Keratinocyte (primary cell): ENCODE results near the gene KPNA4. TPM values are rescaled to one million over a fixed set of nuclear protein-coding genes. Genes with fewer than 3 reads are reported as not detected.

Experiments
- DNase-seq: peaks from one replicate; pipeline ENCODE4 v3.0.0-alpha.2; 2011; ENCODE audit warnings: low read depth, missing footprints, low spot score
- FAIRE-seq: peaks from 2 replicates; lab custom pipeline; 2011; peaks lifted over from hg19 to GRCh38; lab: Jason Lieb, UNC
- H2AFZ ChIP-seq: 2 replicates; pipeline ENCODE4 v1.6.0; 2012; ENCODE audit warnings: low read length, control low read depth, inconsistent platforms; ENCODE audit not compliant: control insufficient read depth
- H3K27ac ChIP-seq: 2 replicates; pipeline ENCODE4 v1.5.1; 2011; ENCODE audit warnings: low read length; ENCODE audit not compliant: control insufficient read depth, insufficient read depth
- H3K27me3 ChIP-seq: 3 replicates; pipeline ENCODE4 v1.6.0; 2011; ENCODE audit warnings: low read length; ENCODE audit not compliant: control insufficient read depth, insufficient read depth; ENCODE audit errors: extremely low read depth
- H3K36me3 ChIP-seq, 2 experiments: 2 replicates in 1 of 2; 3 replicates in 1 of 2; pipeline ENCODE4 v1.5.1; 2011; ENCODE audit warnings: low read length in 2 of 2, mild to moderate bottlenecking in 1 of 2; ENCODE audit not compliant: control insufficient read depth in 2 of 2, insufficient read depth in 2 of 2; ENCODE audit errors: extremely low read depth in 1 of 2
- H3K4me1 ChIP-seq: 3 replicates; pipeline ENCODE4 v1.5.1; 2011; ENCODE audit warnings: low read length; ENCODE audit not compliant: control insufficient read depth, insufficient read depth; ENCODE audit errors: extremely low read depth
- H3K4me2 ChIP-seq: 3 replicates; pipeline ENCODE4 v1.6.0; 2011; ENCODE audit warnings: low read depth, low read length; ENCODE audit not compliant: control insufficient read depth, insufficient read depth; ENCODE audit errors: extremely low read depth
- H3K4me3 ChIP-seq, 3 experiments: fragments of 200-600 bp in 1 of 3; sonication (generic) in 1 of 3; 2 replicates in 2 of 3; 3 replicates in 1 of 3; pipeline ENCODE4 v1.5.1; 2011 to 2016; ENCODE audit warnings: low read length in 3 of 3, mild to moderate bottlenecking in 3 of 3, control low read depth in 2 of 3, inconsistent platforms in 1 of 3, low read depth in 1 of 3, mixed read lengths in 1 of 3, mixed run types in 1 of 3, moderate library complexity in 1 of 3; ENCODE audit not compliant: control insufficient read depth in 2 of 3, insufficient read depth in 2 of 3; ENCODE audit errors: extremely low read depth in 1 of 3
- H3K79me2 ChIP-seq: 2 replicates; pipeline ENCODE4 v1.6.0; 2012; ENCODE audit warnings: low read length; ENCODE audit not compliant: control insufficient read depth, insufficient read depth
- H3K9ac ChIP-seq: 3 replicates; pipeline ENCODE4 v1.6.0; 2011; ENCODE audit warnings: low read length; ENCODE audit not compliant: control insufficient read depth, insufficient read depth; ENCODE audit errors: extremely low read depth
- H3K9me1 ChIP-seq: 3 replicates; pipeline ENCODE4 v1.6.0; 2011; ENCODE audit warnings: low read length; ENCODE audit not compliant: control insufficient read depth, insufficient read depth; ENCODE audit errors: extremely low read depth
- H3K9me3 ChIP-seq: 2 replicates; pipeline ENCODE4 v1.5.1; 2012; ENCODE audit warnings: low read depth, low read length; ENCODE audit not compliant: control insufficient read depth
- H4K20me1 ChIP-seq: 3 replicates; pipeline ENCODE4 v1.6.0; 2011; ENCODE audit warnings: low read length; ENCODE audit not compliant: control insufficient read depth, insufficient read depth; ENCODE audit errors: extremely low read depth
- CTCF ChIP-seq, 3 experiments: IDR thresholded peaks in 1 of 3; conservative IDR thresholded peaks in 1 of 3; optimal IDR thresholded peaks in 1 of 3; 2 replicates in 2 of 3; 3 replicates in 1 of 3; pipeline versions ENCODE3 to v1.5.1; 2011; ENCODE audit warnings: low read length in 3 of 3, mild to moderate bottlenecking in 3 of 3, moderate library complexity in 2 of 3, control low read depth in 1 of 3, inconsistent platforms in 1 of 3; ENCODE audit not compliant: insufficient read depth in 2 of 3; ENCODE audit errors: extremely low read depth in 1 of 3
- EZH2 ChIP-seq: IDR thresholded peaks from one replicate; pipeline ENCODE4 v1.6.1; 2012; ENCODE audit warnings: inconsistent platforms, mild to moderate bottlenecking, low read length, moderate library complexity
- dilution Hi-C: fragments of 300-500 bp; cut with MboI; formaldehyde crosslinking; loops from one replicate; pipeline ENCODE4 v1.7.0; 2020; ENCODE audit warnings: low sequenced_read_pairs; ENCODE audit not compliant: extremely low pct_ligation_motif_present
- polyA plus RNA-seq, 5 experiments: library from polyadenylated mRNA; depleted of rRNA in 3 of 5; stranded (reverse) in 3 of 5; stranded (forward) in 1 of 5; unstranded in 1 of 5; fragments of >200 nt; gene quantifications; 1 replicate in 1 of 5; 2 replicates in 3 of 5; 3 replicates in 1 of 5; pipeline versions ENCODE4 v1.2.1 to v1.2.3, GENCODE V29; 2011 to 2012; ENCODE audit warnings: missing spikeins in 2 of 5, low read depth in 1 of 5, low replicate concordance in 1 of 5

KPNA4 gene
- polyA plus RNA-seq, 1 donor (not counting 4 experiments of a cell fraction or from before 2014, with no cell fraction given): 42.0 TPM

- Histone ChIP-seq H3K4me1 (peaks cover 18% of the 10 kb centered on the region), H3K79me2 (no peaks in the 10 kb centered on the region), H3K9me1 (peaks cover 2% of the 10 kb centered on the region), H3K27me3 (no peaks in the 10 kb centered on the region), H4K20me1 (no peaks in the 10 kb centered on the region), H3K9me3 (peaks cover 2% of the 10 kb centered on the region), H3K9ac (no peak overlapping the region), H3K4me3 (no peak overlapping the region), H3K27ac (no peak overlapping the region), H3K36me3 (peaks cover 0 to 1% of the 10 kb centered on the region in 2 experiments), H3K4me2 (no peak overlapping the region), H2AFZ (no peak overlapping the region)
- FAIRE-seq (no peak), DNase-seq (no peak)
- TF ChIP-seq EZH2: no peak
- TF ChIP-seq CTCF (optimal IDR thresholded peaks at IDR 0.05 in 1 of 3, IDR thresholded peaks at IDR 0.05 in 1 of 3, conservative IDR thresholded peaks at IDR 0.05 in 1 of 3; ENCODE audit: extremely low read depth in 1 of 3, insufficient read depth in 2 of 3, low read length in 3 of 3): no peak
- dilution Hi-C loops: no loop called here
Observed at GRCh38 chr3:160475884-160476283, 89.5 kb downstream of the KPNA4 start.

- no peak overlapping the region for H3K4me2 ChIP-seq
- no peak for FAIRE-seq
Observed at GRCh38 chr3:160475153-160475552, 90.2 kb downstream of the KPNA4 start.

More at GRCh38 chr3:160475153-160475552, 90.2 kb downstream of the KPNA4 start:
- H3K4me1 ChIP-seq: peaks cover 18% of the 10 kb centered on the region
- no peaks in the 10 kb centered on the region for H4K20me1 ChIP-seq
- no peak for DNase-seq
- dilution Hi-C loops: no loop called here
- peaks cover 0 to 1% of the 10 kb centered on the region in 2 experiments for H3K36me3 ChIP-seq
- H3K9me1 ChIP-seq: peaks cover 2% of the 10 kb centered on the region
- peaks cover 7% of the 10 kb centered on the region for H3K9me3 ChIP-seq
- no peak overlapping the region for H3K27ac ChIP-seq
- no peak overlapping the region for H2AFZ ChIP-seq
- no peak for TF ChIP-seq EZH2
- TF ChIP-seq CTCF (optimal IDR thresholded peaks at IDR 0.05 in 1 of 3, IDR thresholded peaks at IDR 0.05 in 1 of 3, conservative IDR thresholded peaks at IDR 0.05 in 1 of 3; ENCODE audit: extremely low read depth in 1 of 3, insufficient read depth in 2 of 3, low read length in 3 of 3): no peak
- H3K9ac ChIP-seq: no peak overlapping the region
- H3K27me3 ChIP-seq: no peaks in the 10 kb centered on the region
- no peak overlapping the region for H3K4me3 ChIP-seq
- no peaks in the 10 kb centered on the region for H3K79me2 ChIP-seq
